Neural cell (in vitro differentiated cells): ENCODE measurements around the gene PKNOX2. TPM values are rescaled to one million over a fixed set of nuclear protein-coding genes. Genes with fewer than 3 reads are reported as not detected.

ENCODE experiments used
- H2AFZ ChIP-seq: fragments of 200-600, 300-800 bp; sonication (generic), shearing (Covaris generic); 2 replicates; pipeline ENCODE4 v1.6.0; 2014; ENCODE audit warnings: low read depth, mild to moderate bottlenecking, antibody characterized with exemption, low read length, moderate library complexity
- H3F3A ChIP-seq: fragments of 200-600 bp; shearing (Covaris generic); 2 replicates; pipeline ENCODE4 v1.6.1; 2016; ENCODE audit warnings: mild to moderate bottlenecking, moderate library complexity, mixed read lengths, antibody characterized with exemption, low read length; ENCODE audit not compliant: insufficient read depth, poor library complexity, severe bottlenecking
- H3K27ac ChIP-seq: fragments of 200-600, 300-800 bp; sonication (generic), shearing (Covaris generic); 2 replicates; pipeline ENCODE4 v1.5.1; 2014; ENCODE audit warnings: mild to moderate bottlenecking, low read length, moderate library complexity
- H3K27me3 ChIP-seq: fragments of 300-800, 200-600 bp; sonication (generic), shearing (Covaris generic); 2 replicates; pipeline ENCODE4 v1.6.0; 2014; ENCODE audit warnings: mild to moderate bottlenecking, low read depth, low read length, moderate library complexity; ENCODE audit not compliant: insufficient read depth
- H3K36me3 ChIP-seq: fragments of 300-800, 200-600 bp; sonication (generic), shearing (Covaris generic); 2 replicates; pipeline ENCODE4 v1.5.1; 2014; ENCODE audit warnings: mild to moderate bottlenecking, antibody characterized with exemption, low read length, moderate library complexity; ENCODE audit not compliant: insufficient read depth
- H3K4me2 ChIP-seq: fragments of 300-800, 200-600 bp; sonication (generic), shearing (Covaris generic); 2 replicates; pipeline ENCODE4 v1.6.0; 2014; ENCODE audit warnings: mild to moderate bottlenecking, low read length
- H3K4me3 ChIP-seq: fragments of 300-800, 200-600 bp; sonication (generic), shearing (Covaris generic); 2 replicates; pipeline ENCODE4 v1.5.1; 2014; ENCODE audit warnings: mild to moderate bottlenecking, low read length, moderate library complexity
- H3K79me2 ChIP-seq: fragments of 200-600 bp; shearing (Covaris generic); replicated peaks from 2 replicates; pipeline ENCODE4 v1.6.0; 2014; ENCODE audit warnings: mild to moderate bottlenecking, low read length, moderate library complexity; ENCODE audit not compliant: insufficient read depth
- H3K9ac ChIP-seq: fragments of 300-800, 200-600 bp; sonication (generic), shearing (Covaris generic); 2 replicates; pipeline ENCODE4 v1.6.1; 2016; ENCODE audit warnings: mild to moderate bottlenecking, low read length, mixed read lengths
- H3K9me2 ChIP-seq: fragments of 200-600 bp; shearing (Covaris generic); 2 replicates; pipeline ENCODE4 v1.6.1; 2016; ENCODE audit warnings: mild to moderate bottlenecking, low read length, mixed read lengths; ENCODE audit not compliant: insufficient read depth
- H3K9me3 ChIP-seq: fragments of 200-600, 300-800 bp; sonication (generic), shearing (Covaris generic); 2 replicates; pipeline ENCODE4 v1.6.1; 2016; ENCODE audit warnings: mild to moderate bottlenecking, mixed run types, low read length, moderate library complexity, mixed read lengths
- H4K20me1 ChIP-seq: fragments of 200-600 bp; shearing (Covaris generic); 2 replicates; pipeline ENCODE4 v1.6.1; 2016; ENCODE audit warnings: mild to moderate bottlenecking, mixed run types; ENCODE audit not compliant: insufficient read depth
- EP300 ChIP-seq: fragments of 450-650 bp; conservative IDR thresholded peaks from 2 replicates; pipeline ENCODE4 v1.6.1; 2014; ENCODE audit warnings: antibody characterized with exemption, mild to moderate bottlenecking, moderate library complexity; ENCODE audit not compliant: poor library complexity, severe bottlenecking
- EZH2 ChIP-seq: fragments of 200-600, 300-800 bp; shearing (Covaris generic), sonication (generic); IDR thresholded peaks from 2 replicates; pipeline ENCODE4 v1.6.1; 2014; ENCODE audit warnings: antibody characterized with exemption, low read length, borderline replicate concordance, mild to moderate bottlenecking; ENCODE audit not compliant: insufficient read depth, poor library complexity, severe bottlenecking
- MXI1 ChIP-seq: fragments of 450-650 bp; conservative IDR thresholded peaks from 2 replicates; pipeline ENCODE4 v1.6.1; 2014; ENCODE audit warnings: antibody characterized with exemption, mild to moderate bottlenecking; ENCODE audit not compliant: poor library complexity, severe bottlenecking
- POLR2AphosphoS5 ChIP-seq: IDR thresholded peaks from 2 replicates; pipeline ENCODE4 v1.6.1; 2012
- RAD21 ChIP-seq: fragments of 450-650 bp; conservative IDR thresholded peaks from 2 replicates; pipeline ENCODE4 v1.6.1; 2014; ENCODE audit warnings: antibody characterized with exemption, mild to moderate bottlenecking, moderate library complexity
- SMC3 ChIP-seq: fragments of 450-650 bp; conservative IDR thresholded peaks from 2 replicates; pipeline ENCODE4 v1.6.1; 2014; ENCODE audit warnings: antibody characterized with exemption, mild to moderate bottlenecking, moderate library complexity; ENCODE audit not compliant: poor library complexity
- TAF1 ChIP-seq: IDR thresholded peaks from 2 replicates; pipeline ENCODE4 v1.6.1; 2012; ENCODE audit warnings: low read depth
- polyA plus RNA-seq: library from polyadenylated mRNA; depleted of rRNA; stranded (reverse); fragments of >200 nt; gene quantifications from 2 replicates; pipeline ENCODE4 v1.2.3, GENCODE V29; 2014
- TF ChIP-seq, protein P1 (sequence below): IDR thresholded peaks from 2 replicates; pipeline ENCODE4 v1.6.1; 2012; ENCODE audit warnings: borderline replicate concordance
- TF ChIP-seq, protein P2 (sequence below): fragments of 450-650 bp; IDR thresholded peaks from 2 replicates; pipeline ENCODE4 v1.5.1; 2014; ENCODE audit warnings: antibody characterized with exemption, mild to moderate bottlenecking, moderate library complexity; ENCODE audit not compliant: poor library complexity, severe bottlenecking

The PKNOX2 gene
- polyA plus RNA-seq, 1 donor from 2014 or later: 0.99 TPM

DNA sequence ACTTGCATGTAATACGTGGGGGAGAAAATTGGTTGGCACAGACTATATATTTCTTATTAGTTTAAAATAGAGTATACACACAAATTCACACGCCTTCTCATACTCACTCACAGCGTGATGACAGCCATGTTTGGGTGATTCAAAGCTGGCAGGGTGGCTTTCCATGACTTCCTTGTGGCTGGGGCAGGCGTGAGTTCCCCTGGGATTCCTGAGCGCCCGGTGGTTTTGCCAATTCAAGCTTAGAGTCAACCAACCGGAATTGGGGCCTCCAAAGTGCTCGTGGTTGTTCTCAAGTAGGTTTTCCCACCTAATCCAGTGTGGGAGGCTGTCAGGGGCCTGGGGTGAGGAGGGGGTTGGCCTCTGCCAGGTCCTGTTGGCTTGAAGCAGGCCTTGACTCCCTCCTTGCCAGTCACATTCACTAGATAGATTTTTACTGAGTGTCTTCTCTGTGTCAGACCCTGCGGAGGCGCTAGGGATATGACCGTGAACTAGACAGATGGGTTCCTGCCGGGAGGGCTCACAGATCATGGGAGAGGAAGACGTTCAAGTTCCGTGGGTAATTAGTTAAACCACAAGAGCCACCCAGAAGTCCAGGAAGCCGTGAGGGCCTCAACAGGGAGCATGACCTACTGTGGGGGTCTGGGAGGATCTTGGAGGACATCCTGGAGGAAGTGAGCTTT is 11.5 kb downstream of the PKNOX2 start:
- no peak overlapping the region for H3K4me3 ChIP-seq
- H3K36me3 ChIP-seq: no peaks in the 10 kb centered on the region
- no peak overlapping the region for H2AFZ ChIP-seq
- no peaks in the 10 kb centered on the region for H3K27me3 ChIP-seq
- H3K27ac ChIP-seq: no peak overlapping the region
- H3K9me2 ChIP-seq: no peaks in the 10 kb centered on the region
- no peak overlapping the region for H3K4me2 ChIP-seq
- H4K20me1 ChIP-seq: no peaks in the 10 kb centered on the region
- peaks cover 15% of the 10 kb centered on the region for H3K79me2 ChIP-seq
- H3K9me3 ChIP-seq: no peaks in the 10 kb centered on the region
- no peak overlapping the region for H3K9ac ChIP-seq
- TF ChIP-seq MXI1 (no peak), EP300 (no peak), TAF1 (no peak), EZH2 (no peak), SMC3 (no peak), POLR2AphosphoS5 (no peak), RAD21 (no peak)
- TF ChIP-seq, protein P1, sequence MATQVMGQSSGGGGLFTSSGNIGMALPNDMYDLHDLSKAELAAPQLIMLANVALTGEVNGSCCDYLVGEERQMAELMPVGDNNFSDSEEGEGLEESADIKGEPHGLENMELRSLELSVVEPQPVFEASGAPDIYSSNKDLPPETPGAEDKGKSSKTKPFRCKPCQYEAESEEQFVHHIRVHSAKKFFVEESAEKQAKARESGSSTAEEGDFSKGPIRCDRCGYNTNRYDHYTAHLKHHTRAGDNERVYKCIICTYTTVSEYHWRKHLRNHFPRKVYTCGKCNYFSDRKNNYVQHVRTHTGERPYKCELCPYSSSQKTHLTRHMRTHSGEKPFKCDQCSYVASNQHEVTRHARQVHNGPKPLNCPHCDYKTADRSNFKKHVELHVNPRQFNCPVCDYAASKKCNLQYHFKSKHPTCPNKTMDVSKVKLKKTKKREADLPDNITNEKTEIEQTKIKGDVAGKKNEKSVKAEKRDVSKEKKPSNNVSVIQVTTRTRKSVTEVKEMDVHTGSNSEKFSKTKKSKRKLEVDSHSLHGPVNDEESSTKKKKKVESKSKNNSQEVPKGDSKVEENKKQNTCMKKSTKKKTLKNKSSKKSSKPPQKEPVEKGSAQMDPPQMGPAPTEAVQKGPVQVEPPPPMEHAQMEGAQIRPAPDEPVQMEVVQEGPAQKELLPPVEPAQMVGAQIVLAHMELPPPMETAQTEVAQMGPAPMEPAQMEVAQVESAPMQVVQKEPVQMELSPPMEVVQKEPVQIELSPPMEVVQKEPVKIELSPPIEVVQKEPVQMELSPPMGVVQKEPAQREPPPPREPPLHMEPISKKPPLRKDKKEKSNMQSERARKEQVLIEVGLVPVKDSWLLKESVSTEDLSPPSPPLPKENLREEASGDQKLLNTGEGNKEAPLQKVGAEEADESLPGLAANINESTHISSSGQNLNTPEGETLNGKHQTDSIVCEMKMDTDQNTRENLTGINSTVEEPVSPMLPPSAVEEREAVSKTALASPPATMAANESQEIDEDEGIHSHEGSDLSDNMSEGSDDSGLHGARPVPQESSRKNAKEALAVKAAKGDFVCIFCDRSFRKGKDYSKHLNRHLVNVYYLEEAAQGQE: no peak
- TF ChIP-seq, protein P2, sequence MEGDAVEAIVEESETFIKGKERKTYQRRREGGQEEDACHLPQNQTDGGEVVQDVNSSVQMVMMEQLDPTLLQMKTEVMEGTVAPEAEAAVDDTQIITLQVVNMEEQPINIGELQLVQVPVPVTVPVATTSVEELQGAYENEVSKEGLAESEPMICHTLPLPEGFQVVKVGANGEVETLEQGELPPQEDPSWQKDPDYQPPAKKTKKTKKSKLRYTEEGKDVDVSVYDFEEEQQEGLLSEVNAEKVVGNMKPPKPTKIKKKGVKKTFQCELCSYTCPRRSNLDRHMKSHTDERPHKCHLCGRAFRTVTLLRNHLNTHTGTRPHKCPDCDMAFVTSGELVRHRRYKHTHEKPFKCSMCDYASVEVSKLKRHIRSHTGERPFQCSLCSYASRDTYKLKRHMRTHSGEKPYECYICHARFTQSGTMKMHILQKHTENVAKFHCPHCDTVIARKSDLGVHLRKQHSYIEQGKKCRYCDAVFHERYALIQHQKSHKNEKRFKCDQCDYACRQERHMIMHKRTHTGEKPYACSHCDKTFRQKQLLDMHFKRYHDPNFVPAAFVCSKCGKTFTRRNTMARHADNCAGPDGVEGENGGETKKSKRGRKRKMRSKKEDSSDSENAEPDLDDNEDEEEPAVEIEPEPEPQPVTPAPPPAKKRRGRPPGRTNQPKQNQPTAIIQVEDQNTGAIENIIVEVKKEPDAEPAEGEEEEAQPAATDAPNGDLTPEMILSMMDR: no peak
- no peaks in the 10 kb centered on the region for H3F3A ChIP-seq

DNA sequence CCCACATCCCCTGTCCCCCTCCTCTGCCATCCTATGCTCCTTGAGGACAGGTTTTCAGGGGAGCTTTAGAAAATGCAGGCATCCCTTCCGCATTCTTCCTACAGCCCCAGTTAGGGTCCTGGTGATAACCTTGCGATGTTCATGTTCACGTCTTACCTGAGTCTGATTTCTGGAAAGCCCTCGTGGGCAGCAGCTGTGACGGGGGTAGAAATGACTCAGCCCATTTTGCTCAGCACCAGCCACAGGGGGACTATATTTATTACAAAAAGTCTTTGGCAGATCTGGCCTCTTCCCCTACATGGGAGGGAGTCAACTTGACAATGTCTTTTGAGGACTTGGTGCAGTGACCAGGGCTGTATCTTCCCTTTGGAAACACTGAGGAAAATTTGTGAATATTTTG is 12.3 kb downstream of the PKNOX2 start:
- no peak overlapping the region for H3K4me3 ChIP-seq
- H3K36me3 ChIP-seq: no peaks in the 10 kb centered on the region
- TF ChIP-seq RAD21 (no peak), EZH2 (no peak), EP300 (no peak), MXI1 (no peak), TAF1 (no peak), SMC3 (no peak), POLR2AphosphoS5 (no peak)
- TF ChIP-seq, protein P1: no peak
- TF ChIP-seq, protein P2: no peak
- H3K4me2 ChIP-seq: no peak overlapping the region
- H3K9me2 ChIP-seq: no peaks in the 10 kb centered on the region
- no peaks in the 10 kb centered on the region for H3K9me3 ChIP-seq
- no peak overlapping the region for H2AFZ ChIP-seq
- H3K27ac ChIP-seq: no peak overlapping the region
- H3F3A ChIP-seq: no peaks in the 10 kb centered on the region
- no peaks in the 10 kb centered on the region for H4K20me1 ChIP-seq
- no peak overlapping the region for H3K9ac ChIP-seq
- peaks cover 7% of the 10 kb centered on the region for H3K79me2 ChIP-seq
- no peaks in the 10 kb centered on the region for H3K27me3 ChIP-seq
